Breast epithelium (tissue), 3 donors: Measurements from ENCODE around the gene FERMT2.

ENCODE experiments used
- POLR2A ChIP-seq: fragments of 450-650 bp; IDR thresholded peaks from one replicate; pipeline ENCODE4 v1.6.1; 2016; ENCODE audit warnings: antibody characterized with exemption, mild to moderate bottlenecking, moderate library complexity
- TF ChIP-seq, protein P1 (sequence below), 3 donors: fragments of 450-650 bp; IDR thresholded peaks; one replicate each; pipeline ENCODE4 v1.5.1; 2016 to 2017; ENCODE audit warnings: antibody characterized with exemption in 3 of 3, mild to moderate bottlenecking in 3 of 3, moderate library complexity in 3 of 3

DNA sequence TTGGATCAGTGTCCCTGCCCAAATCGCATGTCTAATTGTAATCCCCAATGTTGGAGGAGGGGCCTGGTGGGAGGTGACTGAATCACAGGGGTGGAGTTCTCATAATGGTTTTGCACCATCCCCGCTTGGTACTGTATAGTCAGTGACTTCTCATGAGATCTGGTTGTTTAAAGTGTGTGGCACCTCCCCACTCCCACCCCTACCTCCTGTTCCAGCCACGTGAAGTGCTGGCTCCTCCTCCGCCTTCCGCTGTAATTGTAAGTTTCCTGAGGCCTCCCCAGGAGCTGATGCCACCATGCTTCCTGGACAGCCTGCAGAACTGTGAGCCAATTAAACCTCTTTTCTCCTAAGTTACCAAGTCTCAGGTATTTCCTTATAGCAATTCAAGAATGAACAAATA is 67.2 kb downstream of the FERMT2 start:
- TF ChIP-seq, protein P1, sequence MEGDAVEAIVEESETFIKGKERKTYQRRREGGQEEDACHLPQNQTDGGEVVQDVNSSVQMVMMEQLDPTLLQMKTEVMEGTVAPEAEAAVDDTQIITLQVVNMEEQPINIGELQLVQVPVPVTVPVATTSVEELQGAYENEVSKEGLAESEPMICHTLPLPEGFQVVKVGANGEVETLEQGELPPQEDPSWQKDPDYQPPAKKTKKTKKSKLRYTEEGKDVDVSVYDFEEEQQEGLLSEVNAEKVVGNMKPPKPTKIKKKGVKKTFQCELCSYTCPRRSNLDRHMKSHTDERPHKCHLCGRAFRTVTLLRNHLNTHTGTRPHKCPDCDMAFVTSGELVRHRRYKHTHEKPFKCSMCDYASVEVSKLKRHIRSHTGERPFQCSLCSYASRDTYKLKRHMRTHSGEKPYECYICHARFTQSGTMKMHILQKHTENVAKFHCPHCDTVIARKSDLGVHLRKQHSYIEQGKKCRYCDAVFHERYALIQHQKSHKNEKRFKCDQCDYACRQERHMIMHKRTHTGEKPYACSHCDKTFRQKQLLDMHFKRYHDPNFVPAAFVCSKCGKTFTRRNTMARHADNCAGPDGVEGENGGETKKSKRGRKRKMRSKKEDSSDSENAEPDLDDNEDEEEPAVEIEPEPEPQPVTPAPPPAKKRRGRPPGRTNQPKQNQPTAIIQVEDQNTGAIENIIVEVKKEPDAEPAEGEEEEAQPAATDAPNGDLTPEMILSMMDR (IDR thresholded peaks at IDR 0.05), result no peak
- no peak for TF ChIP-seq POLR2A
